GM12878 (cell line): Measurements from ENCODE around the gene SPHK1. TPM values are rescaled to one million over a fixed set of nuclear protein-coding genes. Genes with fewer than 3 reads are reported as not detected.

Source experiments
- ATAC-seq: fragments of 200-7000 bp; cut with Tn5 transposase; 3 replicates; pipeline ENCODE4 v1.9.1; 2020; ENCODE audit warnings: mild to moderate bottlenecking, moderate library complexity
- BruUV-seq: library from RNA; stranded (reverse); fragments of 400-500 nt; replicated peaks from 2 replicates; lab custom pipeline; 2021; lab: Mats Ljungman, UMichigan
- CTCF ChIA-PET: fragments of 300-600 bp; sonication (Branson Sonifier 250); formaldehyde crosslinking; extraction: SDS; loops from one replicate; lab custom pipeline; 2021; ENCODE audit warnings: inconsistent platforms; lab: Yijun Ruan, JAX
- POLR2A ChIA-PET: fragments of 350-600 bp; formaldehyde crosslinking; extraction: SDS; loops from one replicate; lab custom pipeline; 2021; ENCODE audit warnings: inconsistent platforms; lab: Charles Lee
- RAD21 ChIA-PET: fragments of 300-600 bp; sonication (Branson Sonifier 250); formaldehyde crosslinking; loops from one replicate; lab custom pipeline; 2023; ENCODE audit warnings: antibody characterized with exemption; ENCODE audit not compliant: unreplicated experiment; lab: Charles Lee
- SMC1A ChIA-PET: fragments of 300-600 bp; sonication (Branson Sonifier 250); formaldehyde crosslinking; loops from one replicate; lab custom pipeline; 2023; ENCODE audit not compliant: unreplicated experiment, uncharacterized antibody; lab: Charles Lee
- DNase-seq: peaks from one replicate; pipeline ENCODE4 v3.0.0-alpha.2; 2011; ENCODE audit warnings: low read depth, low spot score
- FAIRE-seq: peaks from 3 replicates; lab custom pipeline; 2011; peaks lifted over from hg19 to GRCh38; lab: Jason Lieb, UNC
- H2AFZ ChIP-seq: 2 replicates; pipeline ENCODE4 v1.6.0; 2011; ENCODE audit warnings: low read depth, low read length, control low read depth; ENCODE audit not compliant: control insufficient read depth
- H3K27ac ChIP-seq: 2 replicates; pipeline ENCODE4 v1.5.1; 2011; ENCODE audit warnings: control low read depth; ENCODE audit not compliant: control insufficient read depth, insufficient read depth
- H3K27me3 ChIP-seq, 2 experiments: replicated peaks in 1 of 2; 2 replicates each; pipeline versions ENCODE4 v1.6.0 to v1.6.1; 2011; ENCODE audit warnings: low read length in 1 of 2; ENCODE audit not compliant: control insufficient read depth in 2 of 2, insufficient read depth in 2 of 2
- H3K36me3 ChIP-seq, 2 experiments: 2 replicates each; pipeline ENCODE4 v1.5.1; 2011; ENCODE audit warnings: low read length in 1 of 2; ENCODE audit not compliant: control insufficient read depth in 2 of 2, insufficient read depth in 2 of 2
- H3K4me1 ChIP-seq: 2 replicates; pipeline ENCODE4 v1.6.1; 2011; ENCODE audit warnings: mild to moderate bottlenecking, low read length, moderate library complexity, mixed read lengths; ENCODE audit not compliant: control insufficient read depth, insufficient read depth
- H3K4me2 ChIP-seq: 2 replicates; pipeline ENCODE4 v1.6.0; 2011; ENCODE audit warnings: control low read depth; ENCODE audit not compliant: control insufficient read depth, insufficient read depth
- H3K4me3 ChIP-seq: fragments of 200-600 bp; sonication (generic); 2 replicates; pipeline ENCODE4 v1.5.1; 2016
- H3K79me2 ChIP-seq: 2 replicates; pipeline ENCODE4 v1.6.0; 2011; ENCODE audit warnings: low read length; ENCODE audit not compliant: control insufficient read depth, insufficient read depth
- H3K9ac ChIP-seq: 2 replicates; pipeline ENCODE4 v1.8.0; 2011; ENCODE audit warnings: low read length, control low read depth, mixed read lengths; ENCODE audit not compliant: control insufficient read depth, insufficient read depth
- H3K9me3 ChIP-seq: replicated peaks from 3 replicates; pipeline ENCODE4 v1.5.1; 2011; ENCODE audit warnings: mild to moderate bottlenecking, low read length; ENCODE audit not compliant: control insufficient read depth, insufficient read depth
- H4K20me1 ChIP-seq: 2 replicates; pipeline ENCODE4 v1.6.0; 2011; ENCODE audit not compliant: control insufficient read depth, insufficient read depth
- BCL11A ChIP-seq: IDR thresholded peaks from 2 replicates; pipeline ENCODE4 v1.6.1; 2011; ENCODE audit warnings: low read depth, low read length
- E2F4 ChIP-seq: IDR thresholded peaks from 2 replicates; pipeline ENCODE4 v1.6.1; 2012; ENCODE audit warnings: low read depth, low read length, improper control_type of control experiment
- EZH2 ChIP-seq: IDR thresholded peaks from 2 replicates; pipeline ENCODE4 v1.6.1; 2012; ENCODE audit warnings: low read depth, mild to moderate bottlenecking, control low read depth, inconsistent platforms, low read length, borderline replicate concordance; ENCODE audit not compliant: control insufficient read depth
- MXI1 ChIP-seq: fragments of 150-350 bp; IDR thresholded peaks from 2 replicates; pipeline ENCODE4 v1.6.1; 2011; ENCODE audit warnings: low read depth, mild to moderate bottlenecking, inconsistent platforms, low read length, improper control_type of control experiment
- SREBF1 ChIP-seq: IDR thresholded peaks from 2 replicates; pipeline ENCODE4 v1.6.1; 2012; ENCODE audit warnings: mild to moderate bottlenecking, low read length
- TCF7 ChIP-seq: IDR thresholded peaks from 2 replicates; pipeline ENCODE4 v1.6.1; 2014; ENCODE audit warnings: antibody characterized with exemption, borderline replicate concordance
- ZBTB11 ChIP-seq: fragments of 450-650 bp; formaldehyde crosslinking; IDR thresholded peaks from 2 replicates; pipeline ENCODE4 v1.5.0; 2022; ENCODE audit warnings: mild to moderate bottlenecking, missing genetic modification characterization
- ZNF207 ChIP-seq: fragments of 450-650 bp; IDR thresholded peaks from 2 replicates; pipeline ENCODE4 v1.6.1; 2014; ENCODE audit warnings: antibody characterized with exemption, mild to moderate bottlenecking, borderline replicate concordance
- WGBS: methylation state at CpG from one replicate; pipeline ENCODE4 v1.1.6; 2016; ENCODE audit warnings: low lambda C conversion rate; ENCODE audit not compliant: insufficient replicate concordance, insufficient coverage; ENCODE audit errors: missing lambda C conversion rate; 5-methylcytosine and 5-hydroxymethylcytosine counted together
- in situ Hi-C: fragments of 300-500 bp; cut with MboI; formaldehyde crosslinking; loops from 9 replicates; pipeline ENCODE4 v1.14.3; 2018; ENCODE audit warnings: mixed read lengths
- intact Hi-C: fragments of 100-400 bp; cut with micrococcal nuclease; formaldehyde crosslinking; loops from one replicate; pipeline ENCODE4 v1.14.2; 2022; ENCODE audit not compliant: unreplicated experiment
- polyA plus RNA-seq, 11 experiments: library from polyadenylated mRNA; depleted of rRNA in 4 of 11; unstranded in 6 of 11; stranded (reverse) in 5 of 11; fragments of >200 nt; fragmentation: Nextera tagmentation in 4 of 11; fragmentation: Illumina TruSeq in 1 of 11; extraction: Ambion mirVana in 4 of 11; extraction: Trizol in 1 of 11; gene quantifications; 1 replicate in 1 of 11; 2 replicates in 10 of 11; pipeline versions ENCODE4 v1.2.1 to v1.2.3, GENCODE V29; 2011 to 2016; ENCODE audit warnings: inconsistent platforms in 2 of 11, missing spikeins in 2 of 11, low read depth in 1 of 11
- total RNA-seq, 4 experiments: library from RNA; depleted of rRNA in 3 of 4; stranded (reverse); fragments of >200 nt in 3 of 4; fragmentation: Illumina TruSeq in 1 of 4; extraction: Trizol in 1 of 4; gene quantifications; 2 replicates each; pipeline versions ENCODE4 v1.2.1 to v1.2.3, GENCODE V29; 2013 to 2021

Gene SPHK1
- total and polyA plus RNA-seq, 10 of the 15 experiments (the other 5 are each of a cell fraction or from before 2014, with no cell fraction given) = 0.09 to 1.1 (median 0.36) TPM; not detected in 2

GRCh38 chr17:76415786-76416185 lies 31.4 kb downstream of the SPHK1 start:
- Histone ChIP-seq H3K27me3 (no peaks in the 10 kb centered on the region), H2AFZ (no peak overlapping the region), H3K9me3 (no peaks in the 10 kb centered on the region), H3K4me2 (no peak overlapping the region), H3K27ac (no peak overlapping the region), H3K4me3 (no peak overlapping the region), H3K9ac (no peak overlapping the region), H3K4me1 (peaks cover 19% of the 10 kb centered on the region), H3K36me3 (peaks cover 0 to 15% of the 10 kb centered on the region in 2 experiments; a peak in 2 of 4 replicates), H4K20me1 (no peaks in the 10 kb centered on the region; the same call in 1 of the 2 replicates), H3K79me2 (peaks cover 27% of the 10 kb centered on the region)
- FAIRE-seq (no peak), ATAC-seq (no peak), DNase-seq (no peak)
- RAD21 ChIA-PET = no interaction called here
- TF ChIP-seq EZH2 (no peak), SREBF1 (no peak), E2F4 (no peak), MXI1 (no peak), TCF7 (no peak), ZBTB11 (CRISPR knock-in tag) (no peak), BCL11A (no peak), ZNF207 (no peak)
- SMC1A ChIA-PET = interaction anchor here (1.5 kb wide), 1 partner anchor 52 kb away, joined by 3 read pairs; no protein-coding TSS in a partner anchor
- POLR2A ChIA-PET = no interaction called here
- CTCF ChIA-PET = interaction anchor here (1.1 kb wide), 2 partner anchors 18 to 28 kb away, joined by 3 to 5 read pairs; no protein-coding TSS in a partner anchor
- in situ Hi-C loops = no loop called here
- intact Hi-C loops = no loop called here
- 93% methylated on average over 15 of the region's 15 CpGs for WGBS
- BruUV-seq = no TSS peak
